ENCODE data around the gene TSC22D1.
"Not testable (repeated sequence)": the region's sequence is repeated elsewhere in the genome, so short reads cannot be mapped to it uniquely, and the experiment has no call there.

GRCh38 chr13:44562853-44563252 lies 13.3 kb downstream of the TSC22D1 start:
- TF ChIP-seq SP1, YY1, ATF3, JUND (IDR thresholded peaks at IDR 0.05): not testable (repeated sequence)
- TF ChIP-seq, protein P1, sequence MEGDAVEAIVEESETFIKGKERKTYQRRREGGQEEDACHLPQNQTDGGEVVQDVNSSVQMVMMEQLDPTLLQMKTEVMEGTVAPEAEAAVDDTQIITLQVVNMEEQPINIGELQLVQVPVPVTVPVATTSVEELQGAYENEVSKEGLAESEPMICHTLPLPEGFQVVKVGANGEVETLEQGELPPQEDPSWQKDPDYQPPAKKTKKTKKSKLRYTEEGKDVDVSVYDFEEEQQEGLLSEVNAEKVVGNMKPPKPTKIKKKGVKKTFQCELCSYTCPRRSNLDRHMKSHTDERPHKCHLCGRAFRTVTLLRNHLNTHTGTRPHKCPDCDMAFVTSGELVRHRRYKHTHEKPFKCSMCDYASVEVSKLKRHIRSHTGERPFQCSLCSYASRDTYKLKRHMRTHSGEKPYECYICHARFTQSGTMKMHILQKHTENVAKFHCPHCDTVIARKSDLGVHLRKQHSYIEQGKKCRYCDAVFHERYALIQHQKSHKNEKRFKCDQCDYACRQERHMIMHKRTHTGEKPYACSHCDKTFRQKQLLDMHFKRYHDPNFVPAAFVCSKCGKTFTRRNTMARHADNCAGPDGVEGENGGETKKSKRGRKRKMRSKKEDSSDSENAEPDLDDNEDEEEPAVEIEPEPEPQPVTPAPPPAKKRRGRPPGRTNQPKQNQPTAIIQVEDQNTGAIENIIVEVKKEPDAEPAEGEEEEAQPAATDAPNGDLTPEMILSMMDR (IDR thresholded peaks at IDR 0.05; ENCODE audit: low read depth, low read length, missing input control), result not testable (repeated sequence)
- TF ChIP-seq, protein P2, sequence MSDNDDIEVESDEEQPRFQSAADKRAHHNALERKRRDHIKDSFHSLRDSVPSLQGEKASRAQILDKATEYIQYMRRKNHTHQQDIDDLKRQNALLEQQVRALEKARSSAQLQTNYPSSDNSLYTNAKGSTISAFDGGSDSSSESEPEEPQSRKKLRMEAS (IDR thresholded peaks at IDR 0.05), result not testable (repeated sequence)
